ENCODE data around the gene FGD3.
A peak's percentile ranks its signal among the peaks of the same experiment; 100 is the strongest.
"Not testable (repeated sequence)": the region's sequence is repeated elsewhere in the genome, so short reads cannot be mapped to it uniquely, and the experiment has no call there.

The FGD3 gene

GRCh38 chr9:92978345-92978875 is 31.1 kb downstream of the FGD3 start:
- no peak for DNase-seq (ENCODE audit: low spot score)

DNA sequence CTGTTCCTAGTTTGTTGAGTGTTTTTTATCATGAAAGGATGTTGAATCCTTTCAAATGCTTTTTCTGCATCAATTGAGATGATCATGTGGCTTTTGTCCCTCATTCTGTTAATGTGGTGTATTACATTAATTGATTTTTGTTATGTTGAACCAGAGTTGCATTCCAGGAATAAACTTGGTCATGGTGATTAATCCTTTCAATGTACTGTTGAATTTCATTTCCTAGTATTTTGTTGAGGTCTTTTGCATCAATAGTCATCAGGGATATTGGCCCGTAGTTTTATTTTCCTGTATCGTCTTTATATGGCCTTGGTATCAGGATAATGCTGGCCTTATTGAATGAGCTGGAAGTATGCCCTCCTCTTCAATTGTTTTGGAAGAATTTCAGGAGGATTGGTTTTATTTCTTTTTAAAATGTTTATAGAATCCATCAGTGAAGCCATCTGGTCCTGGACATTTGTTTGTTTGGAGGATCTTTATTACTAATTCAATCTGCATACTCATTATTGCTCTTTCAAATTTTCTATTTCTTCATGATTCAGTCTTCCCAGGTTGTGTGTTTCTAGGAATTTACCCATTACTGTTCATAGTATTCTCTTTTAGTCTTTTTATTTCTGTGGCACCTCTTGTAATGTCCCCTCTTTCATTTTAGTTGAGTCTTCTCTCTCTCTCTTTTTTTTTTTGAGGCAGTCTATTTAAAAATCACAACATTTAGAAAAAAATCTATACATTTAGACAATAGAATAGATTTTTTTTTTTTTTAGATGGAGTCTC is 32.1 kb downstream of the FGD3 start:
- no peak for DNase-seq (ENCODE audit: low spot score)

GRCh38 chr9:92980085-92980745 is 32.9 kb downstream of the FGD3 start:
- DNase-seq (ENCODE audit: low spot score), result no peak

- DNase-seq (ENCODE audit: low spot score), result no peak
Measured at GRCh38 chr9:92982130-92982529, 34.8 kb downstream of the FGD3 start.

- DNase-seq (ENCODE audit: low spot score), result peak; percentile 8
Measured at GRCh38 chr9:92983984-92984589, 36.8 kb downstream of the FGD3 start.

DNA sequence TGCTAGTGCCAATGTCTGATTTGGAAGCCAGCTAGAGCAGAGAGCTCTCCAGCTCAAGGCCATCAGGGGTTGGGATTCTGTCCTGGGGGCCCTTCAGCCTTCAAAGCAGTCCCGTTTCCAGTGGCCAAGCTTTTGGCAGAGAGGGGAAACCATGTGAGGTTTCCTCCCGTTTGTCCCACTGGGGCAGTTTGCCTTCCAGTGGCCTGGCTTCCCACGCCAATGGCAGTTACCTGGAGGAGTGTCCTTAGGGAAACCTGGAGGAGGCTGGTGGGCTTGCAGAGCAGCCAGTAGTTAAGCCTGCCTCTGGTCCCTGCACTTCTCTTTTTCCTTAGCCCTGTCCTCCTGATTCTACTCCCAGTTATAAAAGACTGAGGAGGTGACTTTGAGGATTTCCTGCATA is 37.7 kb downstream of the FGD3 start:
- no peak for DNase-seq (ENCODE audit: low spot score)

DNA sequence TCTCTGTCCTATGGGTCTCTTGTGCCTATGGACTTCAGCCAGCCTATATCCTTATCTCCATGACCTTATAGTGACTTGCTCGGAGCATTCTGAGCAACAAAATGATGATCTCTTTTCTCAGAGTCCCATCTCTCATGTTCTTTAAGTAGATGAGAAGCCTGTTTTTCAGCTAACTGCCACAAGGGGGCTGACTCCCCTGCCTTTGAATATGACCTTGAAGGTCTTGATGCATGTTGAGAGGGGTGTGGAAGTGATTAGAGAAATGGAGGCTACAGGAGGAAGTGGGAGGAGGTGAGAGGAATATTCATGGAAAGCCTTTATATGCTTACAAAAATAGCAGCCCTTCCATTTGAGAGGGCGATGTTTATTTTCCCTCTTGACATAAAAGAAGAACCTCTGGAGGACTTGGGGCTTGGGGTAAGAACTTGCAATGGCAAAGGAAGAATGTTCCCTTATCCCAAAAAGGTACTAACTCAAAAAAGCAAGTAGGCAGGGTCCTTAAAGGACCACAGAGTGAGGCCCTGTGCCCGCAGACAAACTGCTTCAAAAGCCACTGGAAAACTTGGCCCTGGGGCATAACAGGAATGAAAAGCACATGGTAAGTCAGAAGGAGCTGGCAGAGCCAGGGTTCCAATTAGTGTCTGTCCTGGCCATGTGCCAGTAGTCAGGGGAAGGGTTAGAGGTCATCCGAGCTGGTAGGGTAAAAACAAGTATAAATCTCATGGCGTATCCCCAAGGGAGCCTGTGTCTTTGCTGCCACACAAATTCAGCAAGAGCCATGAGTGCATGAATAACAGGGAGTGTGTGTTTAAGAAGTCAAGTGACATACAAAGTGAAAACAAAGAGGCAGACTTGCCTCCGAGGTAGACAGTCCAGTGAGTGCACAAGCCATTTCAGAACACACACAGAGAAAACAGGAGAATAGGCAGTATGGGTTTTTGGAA is 39.1 kb downstream of the FGD3 start:
- DNase-seq (ENCODE audit: low spot score), result peak; percentile 4

DNA sequence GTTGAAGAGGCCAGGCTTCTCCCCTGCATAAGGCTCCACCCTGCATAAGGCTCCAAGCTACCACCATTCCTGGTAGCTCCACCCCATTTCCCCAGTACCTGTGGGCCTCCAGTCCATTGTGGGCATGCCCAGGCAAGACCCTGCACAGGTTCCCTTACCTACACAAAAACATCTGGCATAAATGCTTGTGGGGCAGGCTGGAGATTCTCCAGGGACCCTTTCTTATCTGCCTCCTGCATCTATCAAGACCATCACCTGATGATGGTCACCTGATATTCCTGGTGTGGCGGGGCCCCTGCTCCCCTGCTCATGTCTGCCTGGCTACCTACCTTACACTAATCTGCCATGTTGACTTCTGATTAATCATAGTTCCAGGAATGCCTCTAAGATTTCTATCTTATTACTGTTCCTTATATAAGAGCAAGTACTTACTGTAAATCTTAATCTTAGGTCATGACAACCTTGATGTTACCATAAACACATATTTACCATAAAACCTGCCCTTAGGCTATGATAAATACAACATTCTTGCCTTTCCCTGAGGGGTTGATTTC is 41.0 kb downstream of the FGD3 start:
- no peak for DNase-seq (ENCODE audit: low spot score)

- no peak for DNase-seq (ENCODE audit: low spot score)
Measured at GRCh38 chr9:92989561-92989960, 42.2 kb downstream of the FGD3 start.

GRCh38 chr9:92990461-92990860 is 43.1 kb downstream of the FGD3 start:
- no peak for DNase-seq (ENCODE audit: low spot score)

DNA sequence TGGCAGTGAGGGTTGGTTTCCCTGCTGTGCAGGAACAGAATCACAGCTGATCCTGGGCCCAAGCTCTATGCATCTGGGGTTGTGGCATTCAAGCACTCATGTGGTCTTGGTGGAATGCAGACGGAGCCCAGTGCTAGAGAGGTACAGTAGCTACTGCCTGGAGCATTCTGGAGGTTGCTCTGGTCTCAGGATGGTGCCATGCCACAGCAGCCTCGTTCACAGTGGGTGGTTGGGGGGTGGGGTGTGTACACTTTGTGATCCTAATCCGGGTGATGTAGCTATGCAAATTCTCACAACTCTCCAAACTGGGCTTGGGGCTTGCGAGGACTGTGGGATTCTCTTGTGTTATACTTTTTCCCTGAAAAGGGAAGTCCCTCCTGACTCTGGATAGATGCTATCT is 45.2 kb downstream of the FGD3 start:
- DNase-seq (ENCODE audit: low spot score), result no peak

DNA sequence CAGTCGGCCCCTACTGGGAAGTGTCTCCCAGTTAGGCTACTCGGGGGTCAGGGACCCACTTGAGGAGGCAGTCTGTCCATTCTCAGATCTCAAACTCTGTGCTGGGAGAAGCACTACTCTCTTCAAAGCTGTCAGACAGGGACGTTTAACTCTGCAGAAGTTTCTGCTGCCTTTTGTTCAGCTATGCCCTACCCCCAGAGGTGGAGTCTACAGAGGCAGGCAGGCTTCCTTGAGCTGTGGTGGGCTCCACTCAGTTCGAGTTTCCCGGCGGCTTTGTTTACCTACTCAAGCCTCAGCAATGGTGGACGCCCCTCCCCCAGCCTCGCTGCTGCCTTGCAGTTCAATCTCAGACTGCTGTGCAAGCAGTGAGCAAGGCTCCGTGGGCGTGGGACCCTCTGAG is 51.5 kb downstream of the FGD3 start:
- DNase-seq (ENCODE audit: low spot score), result not testable (repeated sequence)

GRCh38 chr9:93001031-93001430 is 53.7 kb downstream of the FGD3 start:
- no peak for DNase-seq (ENCODE audit: low spot score)

DNA sequence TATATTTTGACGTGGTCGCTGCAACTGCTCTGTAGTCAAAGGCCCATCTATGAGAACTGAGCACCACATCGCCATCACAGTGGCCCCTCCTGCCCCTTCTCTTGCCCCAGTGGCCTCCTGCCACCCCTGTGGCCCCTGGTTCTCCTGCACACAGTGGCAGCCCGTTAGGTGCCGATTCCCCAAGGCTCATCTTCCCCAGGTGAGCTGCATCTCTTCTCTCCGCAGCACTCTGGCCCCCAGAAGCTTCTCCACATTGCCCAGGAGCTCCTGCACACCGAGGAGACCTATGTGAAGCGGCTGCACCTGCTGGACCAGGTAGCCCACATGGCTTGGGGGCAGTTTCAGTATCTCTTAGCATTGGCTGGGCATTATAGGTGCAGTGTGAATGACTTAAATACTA is 55.4 kb downstream of the FGD3 start:
- no peak for DNase-seq (ENCODE audit: low spot score)

- DNase-seq (ENCODE audit: low spot score), result peak; percentile 79
Measured at GRCh38 chr9:93003552-93004407, 56.5 kb downstream of the FGD3 start.

DNA sequence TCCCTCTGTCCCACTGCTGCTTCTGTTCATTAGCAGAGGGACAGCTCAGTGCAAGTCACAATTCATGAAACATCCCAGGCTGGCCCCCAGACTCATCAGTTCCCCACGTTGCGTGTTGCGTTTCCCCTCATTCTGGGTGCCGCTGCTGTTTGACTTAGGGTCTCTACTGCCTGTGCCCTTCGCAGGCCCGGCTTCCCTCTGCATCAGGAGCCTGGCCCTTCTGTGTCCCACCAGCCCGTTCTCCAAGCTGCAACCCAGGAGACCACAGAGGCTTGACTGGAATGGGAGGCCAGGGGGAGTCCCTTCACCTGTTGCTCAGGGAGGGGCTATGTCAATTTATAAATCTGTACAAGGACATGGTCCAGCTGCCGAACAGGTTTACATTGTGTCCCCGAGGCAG is 57.2 kb downstream of the FGD3 start:
- no peak for DNase-seq (ENCODE audit: low spot score)

GRCh38 chr9:93005876-93006275 is 58.6 kb downstream of the FGD3 start:
- DNase-seq (ENCODE audit: low spot score), result no peak

- DNase-seq (ENCODE audit: low spot score), result no peak
Measured at GRCh38 chr9:93007529-93008058, 60.3 kb downstream of the FGD3 start.

DNA sequence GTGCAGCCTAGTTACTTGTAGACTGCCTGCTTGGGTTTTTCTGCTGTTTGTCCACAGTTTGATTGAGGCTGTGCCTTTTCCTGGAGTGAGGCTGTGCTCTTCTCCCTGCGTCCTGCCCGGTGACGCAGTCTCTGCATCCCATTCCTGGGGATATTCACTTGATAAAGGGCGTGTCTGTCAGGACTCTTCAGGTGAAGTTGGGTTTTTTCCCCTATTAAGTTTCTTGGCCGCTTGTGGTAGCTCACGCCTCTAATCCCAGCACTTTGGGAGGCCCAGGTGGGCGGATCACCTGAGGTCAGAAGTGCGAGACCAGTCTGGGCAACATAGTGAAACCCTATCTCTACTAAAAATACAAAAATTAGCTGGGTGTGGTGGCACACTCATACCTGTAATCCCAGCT is 61.1 kb downstream of the FGD3 start:
- no peak for DNase-seq (ENCODE audit: low spot score)

GRCh38 chr9:93009337-93010015 is 62.2 kb downstream of the FGD3 start:
- no peak for DNase-seq (ENCODE audit: low spot score)
